T-helper 2 cell treated with Interferon-gamma antibody and Interleukin-4, amounts not matched to agents 100 ng/mL and 5 ng/mL, for 36 hours (primary cell): ENCODE measurements around the gene MRS2. TPM values are rescaled to one million over a fixed set of nuclear protein-coding genes. Genes with fewer than 3 reads are reported as not detected.
"Not testable (repeated sequence)": the region's sequence is repeated elsewhere in the genome, so short reads cannot be mapped to it uniquely, and the experiment has no call there.

ENCODE experiments used
- intact Hi-C: fragments of 100-400 bp; cut with micrococcal nuclease; formaldehyde crosslinking; loops from one replicate; pipeline ENCODE4 v1.15.1; 2023
- total RNA-seq: library from RNA; stranded (reverse); gene quantifications from 2 replicates; pipeline ENCODE4 v1.2.3, GENCODE V29; 2022

MRS2 gene
- 21.7 and 24.5 TPM in 2 replicates for total RNA-seq

- intact Hi-C loops: loop anchor here (5.0 kb wide), 1 partner anchor 41 kb away; no protein-coding TSS in a partner anchor
Measured at GRCh38 chr6:24402697-24403500, at the start of gene MRS2. Gene MRS2 (plus strand): TSS chr6:24402936. CDS start chr6:24403047, 111 bp downstream.

GRCh38 chr6:24353861-24354260 is 48.9 kb upstream of the MRS2 start:
- intact Hi-C loops: no loop called here

GRCh38 chr6:24355393-24355792 is 47.3 kb upstream of the MRS2 start:
- intact Hi-C loops: loop anchor here (5.0 kb wide), 1 partner anchor 73 kb away; no protein-coding TSS in a partner anchor

GRCh38 chr6:24356310-24356973 is 46.3 kb upstream of the MRS2 start:
- intact Hi-C loops: loop anchor here (5.0 kb wide), 1 partner anchor 74 kb away; no protein-coding TSS in a partner anchor

- intact Hi-C loops: loop anchor here (5.0 kb wide), 1 partner anchor 75 kb away; no protein-coding TSS in a partner anchor
Measured at GRCh38 chr6:24357336-24358218, 45.2 kb upstream of the MRS2 start, which contains the start of gene DCDC2. Gene DCDC2 (minus strand): TSS chr6:24358059. CDS start chr6:24357750, 309 bp downstream.

GRCh38 chr6:24358219-24358821 is 44.4 kb upstream of the MRS2 start:
- intact Hi-C loops: loop anchor here (5.0 kb wide), 1 partner anchor 76 kb away; no protein-coding TSS in a partner anchor

GRCh38 chr6:24359640-24360454 is 42.9 kb upstream of the MRS2 start:
- intact Hi-C loops: loop anchor here (5.0 kb wide), 2 partner anchors 42 to 78 kb away; partner anchors contain the start of gene MRS2

- intact Hi-C loops: loop anchor here (5.0 kb wide), 1 partner anchor 40 kb away; the partner anchor contains the start of gene MRS2
Measured at GRCh38 chr6:24362363-24362762, 40.4 kb upstream of the MRS2 start.

- intact Hi-C loops: not testable (repeated sequence)
Measured at GRCh38 chr6:24365103-24365633, 37.6 kb upstream of the MRS2 start.

- intact Hi-C loops: no loop called here
Measured at GRCh38 chr6:24374612-24375011, 28.1 kb upstream of the MRS2 start.

- intact Hi-C loops: no loop called here
Measured at GRCh38 chr6:24376871-24377270, 25.9 kb upstream of the MRS2 start.

- intact Hi-C loops: no loop called here
Measured at GRCh38 chr6:24378473-24379097, 24.2 kb upstream of the MRS2 start.

GRCh38 chr6:24381476-24382219 is 21.1 kb upstream of the MRS2 start:
- intact Hi-C loops: no loop called here

GRCh38 chr6:24382220-24382540 is 20.6 kb upstream of the MRS2 start:
- intact Hi-C loops: no loop called here

- intact Hi-C loops: not testable (repeated sequence)
Measured at GRCh38 chr6:24382891-24383494, 19.7 kb upstream of the MRS2 start.

GRCh38 chr6:24384369-24385130 is 18.2 kb upstream of the MRS2 start:
- intact Hi-C loops: not testable (repeated sequence)
